Effector memory CD8-positive, alpha-beta T cell (primary cell): ENCODE results near the gene ASB18.
A peak's percentile ranks its signal among the peaks of the same experiment; 100 is the strongest.

Experiments used
- ATAC-seq: fragments of 150-1000 bp; cut with Tn5 transposase; replicated peaks from 2 replicates; pipeline ENCODE4 v1.10.0; 2021; ENCODE audit warnings: mild to moderate bottlenecking, moderate library complexity
- DNase-seq, 3 experiments: peaks; one replicate each; pipeline ENCODE4 v3.0.0; 2021
- H3K27ac Mint-ChIP-seq, 2 donors: one replicate each; pipeline ENCODE4 v1.8.0; 2022; ENCODE audit warnings: mild to moderate bottlenecking in 2 of 2, mixed read lengths in 2 of 2, moderate library complexity in 2 of 2
- H3K27me3 Mint-ChIP-seq, 2 donors: one replicate each; pipeline ENCODE4 v1.8.0; 2022; ENCODE audit warnings: mixed read lengths in 2 of 2
- H3K36me3 Mint-ChIP-seq: one replicate; pipeline ENCODE4 v1.8.0; 2022; ENCODE audit warnings: mild to moderate bottlenecking, moderate library complexity, mixed read lengths; ENCODE audit not compliant: insufficient read depth
- H3K4me1 Mint-ChIP-seq, 2 donors: one replicate each; pipeline ENCODE4 v1.8.0; 2022; ENCODE audit warnings: low read depth in 2 of 2, mixed read lengths in 2 of 2
- H3K4me3 Mint-ChIP-seq, 2 donors: one replicate each; pipeline ENCODE4 v1.8.0; 2022; ENCODE audit warnings: mild to moderate bottlenecking in 2 of 2, mixed read lengths in 2 of 2, moderate library complexity in 2 of 2
- H3K9me3 Mint-ChIP-seq, 2 donors: one replicate each; pipeline ENCODE4 v1.8.0; 2022; ENCODE audit warnings: mixed read lengths in 2 of 2

ASB18 gene

DNA sequence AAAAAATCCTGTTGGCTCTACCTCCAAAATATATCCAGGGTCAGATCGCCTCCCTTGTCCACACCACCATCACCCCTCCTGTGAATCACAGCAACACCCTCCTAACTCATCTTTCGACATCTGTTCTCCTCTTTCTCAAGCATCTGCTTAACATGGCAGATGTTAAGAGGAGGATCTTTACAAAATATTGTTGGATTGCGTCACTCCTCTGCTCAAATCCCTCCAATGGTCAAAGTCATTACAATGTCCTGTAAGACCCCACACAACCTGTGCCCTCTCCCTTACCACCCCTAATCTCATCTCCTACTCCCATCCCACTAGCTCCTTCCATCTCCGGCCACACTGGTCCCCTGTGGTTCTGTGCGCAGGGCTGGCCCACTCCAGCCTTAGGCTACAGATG, 59.3 kb downstream of the ASB18 start:
- Mint-ChIP-seq H3K36me3 (no peaks in the 10 kb centered on the region), H3K4me3 (no peak overlapping the region), H3K27ac (no peak overlapping the region), H3K4me1 (no peaks in the 10 kb centered on the region), H3K27me3 (peaks cover 22 to 32% of the 10 kb centered on the region in 2 donors), H3K9me3 (peaks cover 0 to 2% of the 10 kb centered on the region in 2 donors)
- no peak for DNase-seq
- ATAC-seq = no peak

DNA sequence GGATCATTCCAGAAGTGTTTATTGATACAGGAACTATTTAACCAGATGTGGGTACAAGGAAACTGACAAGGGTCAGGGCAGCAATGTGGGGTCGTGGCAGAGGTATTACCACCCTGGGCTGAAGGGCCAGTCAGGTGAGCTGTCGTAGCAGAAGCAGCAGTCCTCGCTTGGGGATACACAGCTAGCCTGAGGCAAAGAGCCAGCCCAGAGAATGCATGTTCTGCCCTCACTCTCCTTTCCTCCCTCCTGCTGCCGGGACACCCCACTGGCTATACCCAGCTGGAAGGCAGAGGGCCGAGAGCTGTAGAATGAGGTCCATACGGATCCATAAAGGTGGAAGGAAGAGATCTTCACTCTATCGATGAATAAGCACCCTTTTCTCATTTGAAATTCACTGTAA, 63.8 kb downstream of the ASB18 start:
- Mint-ChIP-seq H3K36me3 (no peaks in the 10 kb centered on the region), H3K27me3 (peaks cover 14 to 28% of the 10 kb centered on the region in 2 donors), H3K27ac (no peak overlapping the region), H3K4me1 (no peaks in the 10 kb centered on the region), H3K9me3 (no peaks in the 10 kb centered on the region), H3K4me3 (no peak overlapping the region)
- ATAC-seq (no peak), DNase-seq (no peak)

GRCh38 chr2:236196366-236196765, 67.8 kb downstream of the ASB18 start:
- DNase-seq = no peak
- no peak overlapping the region for H3K27ac Mint-ChIP-seq
- no peaks in the 10 kb centered on the region for H3K4me1 Mint-ChIP-seq
- H3K4me3 Mint-ChIP-seq = no peak overlapping the region
- H3K9me3 Mint-ChIP-seq = no peaks in the 10 kb centered on the region
- peaks cover 17 to 56% of the 10 kb centered on the region in 2 donors for H3K27me3 Mint-ChIP-seq
- peaks cover 3% of the 10 kb centered on the region for H3K36me3 Mint-ChIP-seq
- ATAC-seq = no peak

DNA sequence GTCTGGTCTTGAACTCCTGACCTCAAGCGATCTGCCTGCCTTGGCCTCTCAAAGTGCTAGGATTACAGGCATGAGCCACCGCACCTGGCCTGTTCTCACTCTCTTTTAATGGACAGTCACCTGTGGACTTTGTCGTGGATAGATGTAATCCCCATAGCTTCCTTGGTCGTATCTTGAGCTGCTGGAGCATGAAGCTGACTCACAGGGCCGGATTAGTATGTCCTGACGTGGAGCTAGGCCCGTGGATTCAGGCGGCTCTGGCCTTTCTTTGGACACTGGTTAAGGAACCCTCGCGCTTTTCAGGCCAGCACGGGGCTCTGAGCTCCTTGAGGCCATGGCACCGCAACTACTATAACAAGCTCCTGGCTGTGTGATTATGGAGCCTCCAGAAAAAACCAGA, 68.5 kb downstream of the ASB18 start:
- no peak for ATAC-seq

DNA sequence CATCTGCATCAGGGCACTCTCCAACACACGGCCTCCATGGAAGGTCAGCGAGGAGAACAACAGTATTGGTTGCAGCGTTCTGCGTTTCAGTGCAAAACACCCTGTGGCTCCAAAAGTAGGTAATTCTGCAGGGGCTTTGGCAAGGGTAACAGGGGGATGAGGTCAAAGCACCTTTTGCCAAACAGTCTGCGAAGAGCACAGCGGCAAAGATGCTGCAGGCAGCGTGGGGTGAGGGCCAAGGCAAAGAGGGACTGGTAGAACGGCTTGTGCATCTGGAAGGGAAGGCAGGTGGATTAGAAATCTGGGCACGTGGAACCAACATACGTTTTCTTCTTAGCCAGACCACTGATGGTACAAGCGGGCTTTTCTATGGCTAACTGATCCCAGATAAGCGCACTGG, 69.4 kb downstream of the ASB18 start:
- Mint-ChIP-seq H3K4me1 (no peaks in the 10 kb centered on the region), H3K9me3 (no peaks in the 10 kb centered on the region), H3K27me3 (peaks cover 17 to 55% of the 10 kb centered on the region in 2 donors), H3K27ac (no peak overlapping the region), H3K36me3 (peaks cover 3% of the 10 kb centered on the region), H3K4me3 (no peak overlapping the region)
- ATAC-seq = no peak
- DNase-seq = no peak

More for the DNA sequence above, 68.5 kb downstream of the ASB18 start:
- Mint-ChIP-seq H3K27ac (no peak overlapping the region), H3K27me3 (peaks cover 17 to 63% of the 10 kb centered on the region in 2 donors), H3K4me3 (no peak overlapping the region), H3K36me3 (peaks cover 3% of the 10 kb centered on the region), H3K9me3 (no peaks in the 10 kb centered on the region), H3K4me1 (no peaks in the 10 kb centered on the region)
- no peak for DNase-seq

DNA sequence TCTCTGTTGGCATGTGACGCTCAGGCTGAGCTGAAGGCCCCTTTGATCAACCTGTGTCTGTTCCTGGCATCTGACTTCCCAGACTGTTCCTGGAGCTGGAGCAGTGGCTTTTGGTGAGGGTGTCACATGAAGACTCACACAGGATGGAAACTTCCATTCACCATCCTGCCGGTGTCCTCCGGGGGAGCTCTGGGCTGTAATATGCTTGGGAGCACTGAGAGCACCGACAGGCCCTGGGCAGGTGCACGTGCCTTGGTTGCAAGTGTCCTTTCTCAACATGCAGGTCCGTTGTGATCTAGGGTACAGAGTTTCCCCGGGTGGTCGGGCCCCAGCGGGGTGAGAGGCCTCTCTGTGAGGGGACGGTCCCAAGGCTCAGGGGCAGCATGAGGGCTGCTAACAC, 71.2 kb downstream of the ASB18 start:
- Mint-ChIP-seq H3K4me1 (no peaks in the 10 kb centered on the region), H3K9me3 (no peaks in the 10 kb centered on the region), H3K4me3 (no peak overlapping the region), H3K36me3 (peaks cover 3% of the 10 kb centered on the region), H3K27me3 (peaks cover 17 to 55% of the 10 kb centered on the region in 2 donors), H3K27ac (no peak overlapping the region)
- ATAC-seq (no peak), DNase-seq (no peak)

DNA sequence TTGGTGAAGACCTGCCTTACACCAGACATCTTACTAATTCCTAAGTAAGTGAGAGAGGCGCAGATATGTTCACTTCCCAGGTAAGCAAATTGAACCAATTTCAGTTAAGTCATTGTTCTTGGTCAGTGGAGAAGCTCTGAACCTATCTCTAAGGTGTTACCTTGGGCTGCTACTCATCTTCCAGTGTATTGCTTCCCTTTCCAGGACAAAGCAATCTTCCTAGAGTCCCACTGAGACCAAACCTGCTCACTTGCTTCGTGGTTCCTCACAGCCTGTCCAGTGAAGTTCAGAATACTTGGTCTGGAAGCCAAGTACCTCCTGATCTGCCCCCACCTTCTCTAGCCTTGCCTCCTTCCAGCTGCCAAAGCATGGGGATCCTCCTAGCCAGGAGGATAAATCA, 73.5 kb downstream of the ASB18 start:
- H3K4me1 Mint-ChIP-seq = no peaks in the 10 kb centered on the region
- H3K36me3 Mint-ChIP-seq = peaks cover 6% of the 10 kb centered on the region
- H3K27me3 Mint-ChIP-seq = peaks cover 26 to 56% of the 10 kb centered on the region in 2 donors
- H3K4me3 Mint-ChIP-seq = no peak overlapping the region
- DNase-seq = no peak
- no peaks in the 10 kb centered on the region for H3K9me3 Mint-ChIP-seq
- no peak for ATAC-seq
- H3K27ac Mint-ChIP-seq = no peak overlapping the region

DNA sequence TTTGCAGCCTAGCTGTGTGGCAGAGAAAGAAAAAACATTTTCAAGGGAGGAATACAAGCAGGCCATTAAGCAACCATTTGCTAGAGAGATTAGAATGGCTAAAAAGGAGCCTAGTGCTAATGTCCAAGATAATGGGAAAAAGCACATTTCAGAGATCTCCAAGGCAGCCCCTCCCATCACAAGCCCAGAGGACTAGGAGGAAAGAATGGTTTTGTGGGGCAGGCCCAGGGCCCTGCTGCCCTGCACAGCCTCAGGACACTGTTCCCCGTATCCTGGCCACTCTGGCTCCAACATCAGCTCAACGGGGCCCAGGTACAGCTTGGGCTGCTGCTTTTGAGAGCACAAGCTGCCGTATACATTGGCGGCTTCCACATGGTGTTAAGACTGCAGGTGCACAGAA, 79.5 kb downstream of the ASB18 start:
- no peak overlapping the region for H3K4me3 Mint-ChIP-seq
- DNase-seq = no peak
- no peaks in the 10 kb centered on the region for H3K9me3 Mint-ChIP-seq
- H3K4me1 Mint-ChIP-seq = peaks cover 0 to under 1% of the 10 kb centered on the region in 2 donors
- ATAC-seq = no peak
- peaks cover 64 to 72% of the 10 kb centered on the region in 2 donors for H3K27me3 Mint-ChIP-seq
- no peak overlapping the region for H3K27ac Mint-ChIP-seq
- H3K36me3 Mint-ChIP-seq = peaks cover 2% of the 10 kb centered on the region

GRCh38 chr2:236180831-236181453, 83.3 kb downstream of the ASB18 start:
- H3K4me1 Mint-ChIP-seq = peaks cover 0 to 8% of the 10 kb centered on the region in 2 donors
- DNase-seq = peak in 1 of 3 experiments; percentile 25
- H3K9me3 Mint-ChIP-seq = no peaks in the 10 kb centered on the region
- H3K27me3 Mint-ChIP-seq = peaks cover 65 to 94% of the 10 kb centered on the region in 2 donors
- ATAC-seq = no peak
- no peak overlapping the region for H3K27ac Mint-ChIP-seq
- peaks cover 12% of the 10 kb centered on the region for H3K36me3 Mint-ChIP-seq
- no peak overlapping the region for H3K4me3 Mint-ChIP-seq

- Mint-ChIP-seq H3K27ac (no peak overlapping the region), H3K27me3 (peaks cover 67 to 94% of the 10 kb centered on the region in 2 donors)
- no peak for DNase-seq
Measured at GRCh38 chr2:236180076-236180816, 84.0 kb downstream of the ASB18 start.

DNA sequence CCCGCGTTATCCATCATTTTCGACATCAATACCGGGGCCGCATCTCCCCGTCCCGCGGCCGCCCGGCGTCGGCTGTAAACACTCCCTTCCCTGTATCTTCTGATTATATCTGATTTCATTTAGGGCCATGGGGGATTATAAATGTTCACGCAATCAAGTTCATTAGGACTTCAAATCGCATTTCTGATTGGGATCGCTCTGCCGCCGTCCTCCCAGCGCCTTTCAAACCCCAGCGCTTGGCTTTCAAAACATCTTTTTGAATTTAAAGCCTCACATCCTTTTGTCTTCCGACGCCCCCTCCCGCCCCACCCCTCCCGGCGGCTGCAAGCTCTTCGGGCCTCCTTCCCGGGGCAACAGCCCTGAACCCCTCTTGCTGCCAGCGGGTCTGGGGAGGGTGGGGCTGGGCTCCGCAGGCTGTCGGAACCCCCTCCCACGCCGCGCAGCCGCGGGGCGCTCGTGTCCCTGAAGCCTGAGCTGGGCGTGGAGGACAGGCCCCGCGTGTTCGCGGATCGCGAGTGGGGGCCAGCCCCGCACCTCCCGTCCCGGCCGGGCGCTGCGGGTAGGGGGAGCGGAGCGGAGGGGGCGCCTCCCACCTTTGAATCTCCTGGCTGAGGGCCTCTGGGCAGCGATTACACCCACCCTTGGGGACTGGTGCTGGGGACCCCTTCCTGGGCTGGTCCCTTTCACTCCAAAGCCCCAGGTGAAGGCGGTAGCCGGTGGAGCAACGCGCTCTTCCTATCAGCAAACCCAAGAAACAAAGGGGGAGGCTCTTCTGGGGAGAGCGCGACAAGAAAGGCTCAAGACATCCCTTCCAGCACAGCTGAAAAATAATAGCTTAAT, 84.8 kb downstream of the ASB18 start:
- no peak for ATAC-seq
- Mint-ChIP-seq H3K4me3 (peak overlapping the region; percentile 29 to 75), H3K27ac (no peak overlapping the region), H3K9me3 (no peaks in the 10 kb centered on the region), H3K36me3 (peaks cover 12% of the 10 kb centered on the region), H3K4me1 (peaks cover 0 to 8% of the 10 kb centered on the region in 2 donors), H3K27me3 (peaks cover 69 to 94% of the 10 kb centered on the region in 2 donors)
- DNase-seq = no peak

More at GRCh38 chr2:236180076-236180816, 84.0 kb downstream of the ASB18 start:
- Mint-ChIP-seq H3K4me3 (peak overlapping the region; percentile 1 to 45), H3K36me3 (peaks cover 12% of the 10 kb centered on the region), H3K4me1 (peaks cover 0 to 8% of the 10 kb centered on the region in 2 donors), H3K9me3 (no peaks in the 10 kb centered on the region)
- no peak for ATAC-seq

DNA sequence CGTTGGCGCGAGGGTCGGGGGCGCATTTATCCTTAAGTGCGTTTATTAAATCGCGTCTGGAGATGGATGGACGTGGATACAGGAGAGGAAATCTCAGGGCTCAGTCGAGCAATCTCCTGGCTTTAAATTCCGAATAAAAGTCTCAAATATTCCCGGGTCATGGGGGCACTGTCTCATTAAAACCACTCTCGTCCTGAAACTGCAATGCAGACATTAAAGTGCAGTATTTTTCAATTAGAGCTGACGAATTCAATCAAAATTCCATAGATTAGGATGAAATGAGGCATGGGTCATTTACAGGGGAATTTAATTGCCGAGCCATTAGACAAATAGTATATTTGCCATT, 85.3 kb downstream of the ASB18 start:
- Mint-ChIP-seq H3K36me3 (peaks cover 12% of the 10 kb centered on the region), H3K4me1 (peaks cover 0 to 8% of the 10 kb centered on the region in 2 donors), H3K27ac (no peak overlapping the region), H3K27me3 (peaks cover 70 to 94% of the 10 kb centered on the region in 2 donors), H3K9me3 (no peaks in the 10 kb centered on the region), H3K4me3 (peak overlapping the region; percentile 29 to 75)
- DNase-seq (no peak), ATAC-seq (no peak)
